SH-SY5Y (cell line): Measurements from ENCODE around the gene DOCK10.

Experiments
- GATA2 ChIP-seq: IDR thresholded peaks from 2 replicates; pipeline ENCODE4 v1.6.1; 2011; ENCODE audit warnings: mild to moderate bottlenecking, low read depth, low read length
- GATA3 ChIP-seq: IDR thresholded peaks from 2 replicates; pipeline ENCODE4 v1.6.1; 2011; ENCODE audit warnings: low read depth, mild to moderate bottlenecking, low read length, moderate library complexity

Gene DOCK10

DNA sequence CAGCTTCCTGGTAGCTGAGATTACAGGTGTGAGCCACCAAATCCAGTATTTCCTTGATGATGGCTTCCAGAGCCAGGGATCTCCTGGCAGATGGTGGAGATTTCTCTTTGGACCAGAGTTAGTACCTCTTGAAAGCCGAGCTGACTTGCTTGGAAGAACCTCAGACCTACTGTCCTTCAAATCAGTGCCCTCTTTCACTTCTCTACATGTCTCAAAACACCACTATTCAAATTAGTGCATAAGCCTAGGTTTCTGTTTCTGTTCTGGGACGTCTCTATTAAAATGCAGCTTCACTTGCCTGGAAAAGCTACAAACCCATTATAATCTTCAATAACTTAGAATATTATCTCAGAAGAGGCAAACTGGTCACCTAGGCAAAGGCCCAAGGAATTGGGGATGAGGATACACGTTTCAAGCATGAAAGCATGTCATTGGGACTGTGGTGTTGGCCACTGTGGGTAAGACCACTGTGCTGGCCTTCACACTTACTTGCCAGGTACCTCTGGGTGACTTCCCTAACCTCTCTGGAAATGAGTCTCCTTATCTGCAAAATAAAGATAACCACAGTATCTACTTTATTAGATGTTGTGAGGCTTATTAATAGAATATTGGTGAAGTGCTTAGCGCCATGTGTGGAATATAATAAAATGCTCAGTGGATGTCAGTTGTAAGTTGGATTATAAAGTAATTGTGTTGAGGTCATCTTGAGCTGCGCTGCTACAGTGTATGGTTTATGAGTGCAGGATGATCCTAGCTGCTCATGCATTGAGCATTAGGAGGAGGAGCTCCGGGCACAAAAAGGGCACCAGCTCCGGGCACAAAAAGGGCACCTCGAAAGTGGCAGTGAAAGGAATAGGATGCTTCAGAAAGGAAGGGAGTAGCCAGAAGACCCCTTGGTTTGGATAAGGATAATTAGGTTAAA, 84.5 kb downstream of the DOCK10 start:
- no peak for TF ChIP-seq GATA2
- no peak for TF ChIP-seq GATA3

DNA sequence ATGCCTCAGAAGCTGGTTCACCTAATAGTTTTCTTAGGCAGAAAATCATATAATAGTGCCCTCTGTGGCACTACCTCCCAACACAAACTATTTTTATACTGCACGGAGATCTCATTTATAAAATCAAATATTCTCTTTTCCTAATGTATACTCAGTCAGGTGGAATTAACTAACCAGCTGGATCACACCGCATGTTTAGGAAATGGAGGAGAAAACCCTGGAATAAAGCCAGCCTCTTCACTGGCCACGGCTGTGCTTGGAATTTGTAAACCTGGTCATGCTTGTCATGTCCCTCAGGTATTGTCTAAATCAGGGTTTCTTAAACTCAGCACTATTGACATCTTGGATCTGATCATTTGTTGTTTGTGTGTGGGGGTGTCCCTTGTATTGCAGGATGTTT, 85.6 kb downstream of the DOCK10 start:
- no peak for TF ChIP-seq GATA3
- no peak for TF ChIP-seq GATA2

DNA sequence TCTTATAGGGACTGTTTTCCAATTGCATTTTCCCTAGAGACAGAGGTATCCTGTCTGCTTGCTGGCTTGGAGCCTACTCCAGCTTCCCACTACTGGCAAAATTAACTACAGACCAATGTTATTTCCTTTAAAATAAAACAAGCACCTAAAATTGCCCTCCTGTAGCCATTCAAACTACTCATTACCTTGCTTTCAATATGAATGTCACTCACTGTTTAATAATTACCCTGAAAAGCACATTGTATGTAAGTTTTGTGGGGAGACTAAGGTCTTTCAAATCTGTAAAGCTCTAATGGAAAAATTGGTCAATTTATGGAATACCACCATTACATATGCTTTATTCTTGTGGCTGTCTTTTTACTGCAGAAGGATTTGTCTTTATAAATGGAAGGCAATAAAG, 87.3 kb downstream of the DOCK10 start:
- TF ChIP-seq GATA3 (no peak), GATA2 (peak; percentile 39; the same call in 1 of the 2 replicates)

DNA sequence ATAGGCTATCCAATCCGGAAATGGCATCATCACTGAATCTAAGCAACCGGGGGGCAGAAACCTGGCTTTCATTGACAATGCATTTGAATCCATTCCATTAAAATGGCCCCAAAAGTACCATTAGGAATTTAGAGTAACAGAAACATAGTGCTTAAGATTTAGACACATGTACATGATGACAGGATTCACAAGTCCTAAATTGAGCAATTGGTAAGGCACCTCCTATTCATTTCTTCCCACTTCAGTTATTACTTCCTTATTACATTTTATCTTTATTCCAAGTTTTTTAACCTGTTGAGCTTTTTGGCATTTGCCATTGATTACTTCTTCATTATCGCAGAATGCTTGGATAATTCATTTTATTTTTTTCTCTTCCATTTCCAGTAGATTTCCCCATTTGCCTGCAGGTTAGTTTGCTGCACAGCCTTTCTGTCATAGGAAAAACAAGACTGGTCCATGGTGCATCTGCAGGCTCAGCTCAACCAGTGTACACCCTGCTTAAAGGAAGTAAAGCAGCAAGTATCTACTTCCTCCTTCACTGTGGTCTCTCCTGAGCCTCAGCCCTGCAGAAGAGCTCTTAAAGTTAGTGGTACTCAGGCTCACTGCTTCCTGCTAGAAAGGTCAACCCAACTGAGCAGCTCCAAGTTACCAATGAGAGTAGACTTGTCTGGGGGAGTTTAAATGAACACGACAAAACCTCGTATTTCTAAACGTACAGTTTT, 89.2 kb downstream of the DOCK10 start:
- TF ChIP-seq GATA2 (no peak), GATA3 (no peak)

DNA sequence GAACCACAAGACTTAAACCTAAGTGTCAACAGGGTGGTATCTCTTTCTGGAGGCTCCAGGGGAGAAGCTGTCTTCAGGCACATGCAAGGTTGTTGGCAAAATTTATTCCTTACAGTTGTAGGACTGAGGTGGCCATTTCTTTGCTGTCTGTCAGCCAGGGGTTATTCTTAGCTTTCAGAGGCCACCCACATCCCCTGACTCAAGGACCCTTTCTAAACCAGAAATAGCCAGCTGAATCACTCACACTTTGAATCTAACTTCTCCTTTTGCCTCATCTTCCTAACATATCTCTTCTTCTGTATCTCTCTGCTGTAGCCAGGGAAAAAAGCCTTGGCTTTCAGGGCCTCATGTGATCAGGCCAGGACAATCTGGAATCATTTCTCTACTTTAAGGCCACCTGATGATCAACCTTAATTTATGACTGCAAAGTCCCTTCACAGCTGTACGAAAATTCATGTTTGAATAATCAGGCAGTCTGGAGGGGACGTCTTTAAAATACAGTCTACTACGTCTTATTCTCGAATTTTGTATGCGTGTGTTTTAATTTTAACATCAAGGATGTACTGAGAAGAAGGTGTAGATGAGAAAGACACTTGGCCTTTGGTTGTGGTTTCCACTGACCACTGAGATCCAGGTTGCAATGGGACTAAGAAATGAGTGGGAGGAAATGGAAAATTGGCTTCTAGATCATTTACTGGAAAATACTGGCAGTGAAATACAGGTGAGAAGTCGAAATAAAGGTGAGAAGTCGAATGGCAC, 90.4 kb downstream of the DOCK10 start:
- TF ChIP-seq GATA2 (no peak), GATA3 (no peak)

DNA sequence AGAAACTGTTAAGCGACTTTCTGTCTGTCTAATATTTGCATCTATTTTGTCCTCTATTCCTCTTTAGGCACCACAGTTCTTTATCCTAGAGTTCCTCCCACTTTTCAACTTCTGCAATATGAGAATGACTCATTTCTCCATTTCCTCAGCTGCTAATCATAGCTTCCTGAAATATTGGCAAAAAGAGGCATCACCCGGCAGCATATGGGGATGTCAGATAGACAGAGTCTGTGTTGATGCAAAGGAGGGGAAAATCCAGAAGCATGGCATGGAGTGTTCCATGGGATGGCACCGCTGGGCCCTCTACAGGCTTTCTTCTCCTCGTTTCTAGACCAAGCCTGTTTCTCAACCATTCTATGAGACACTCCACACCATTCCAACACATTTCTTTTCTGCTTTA, 93.4 kb downstream of the DOCK10 start:
- no peak for TF ChIP-seq GATA3
- no peak for TF ChIP-seq GATA2

DNA sequence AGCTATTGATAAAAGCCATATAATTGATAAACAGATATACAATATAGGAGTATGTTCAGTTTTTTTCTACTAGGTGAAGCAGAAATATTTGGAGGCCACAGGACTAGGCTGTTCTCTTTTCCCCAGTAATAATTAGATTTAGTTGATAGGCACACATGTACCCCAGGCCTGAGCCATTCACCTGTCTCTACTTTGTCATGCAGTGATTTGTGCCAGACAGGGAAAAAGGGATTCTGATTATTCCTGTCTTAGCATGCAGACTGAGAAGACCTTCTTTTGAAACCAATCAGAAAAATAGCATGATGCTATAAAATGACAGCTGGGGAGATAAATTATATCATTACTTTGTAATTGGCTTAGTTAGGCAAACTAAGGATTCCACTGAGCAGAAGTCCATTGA, 94.3 kb downstream of the DOCK10 start:
- TF ChIP-seq GATA3, result no peak

DNA sequence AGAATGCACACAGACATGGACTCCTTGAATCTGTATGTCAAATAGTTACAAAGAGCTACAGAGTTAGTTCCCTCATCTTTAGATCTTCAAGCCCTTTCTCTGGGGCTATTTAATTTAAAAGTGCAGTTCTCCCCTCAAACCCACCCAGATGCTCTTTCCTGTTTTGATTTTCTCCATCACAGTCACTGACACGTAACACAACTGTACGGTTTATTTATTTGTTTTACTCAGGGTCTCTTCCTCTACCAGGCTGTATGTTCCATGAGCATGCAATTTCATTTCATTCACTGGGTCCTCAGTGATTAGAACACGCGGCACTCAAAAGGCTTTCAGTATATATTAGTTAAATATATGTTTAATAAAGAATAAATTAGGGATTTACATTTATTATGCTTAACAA, 94.7 kb downstream of the DOCK10 start:
- TF ChIP-seq GATA3, result no peak
- no peak for TF ChIP-seq GATA2

DNA sequence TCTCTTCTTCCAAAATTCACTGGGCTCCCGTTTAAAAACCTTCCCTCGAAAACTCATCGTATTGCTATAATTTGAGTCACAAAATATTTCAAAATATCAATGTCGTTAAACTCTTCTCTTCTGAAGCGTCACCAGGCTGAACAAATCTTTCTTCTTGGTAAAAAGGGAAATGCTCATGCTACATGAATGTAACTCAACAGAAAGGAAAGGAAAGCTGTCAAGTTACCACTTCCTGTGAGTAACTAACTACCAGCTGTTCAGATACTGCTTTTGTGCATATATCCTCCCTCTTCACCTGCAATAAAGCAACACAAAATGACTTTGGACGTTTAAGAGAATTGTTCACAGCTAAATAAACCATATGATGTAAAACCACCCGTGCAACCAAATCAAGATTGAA, 95.4 kb downstream of the DOCK10 start:
- TF ChIP-seq GATA3 (no peak), GATA2 (no peak)

DNA sequence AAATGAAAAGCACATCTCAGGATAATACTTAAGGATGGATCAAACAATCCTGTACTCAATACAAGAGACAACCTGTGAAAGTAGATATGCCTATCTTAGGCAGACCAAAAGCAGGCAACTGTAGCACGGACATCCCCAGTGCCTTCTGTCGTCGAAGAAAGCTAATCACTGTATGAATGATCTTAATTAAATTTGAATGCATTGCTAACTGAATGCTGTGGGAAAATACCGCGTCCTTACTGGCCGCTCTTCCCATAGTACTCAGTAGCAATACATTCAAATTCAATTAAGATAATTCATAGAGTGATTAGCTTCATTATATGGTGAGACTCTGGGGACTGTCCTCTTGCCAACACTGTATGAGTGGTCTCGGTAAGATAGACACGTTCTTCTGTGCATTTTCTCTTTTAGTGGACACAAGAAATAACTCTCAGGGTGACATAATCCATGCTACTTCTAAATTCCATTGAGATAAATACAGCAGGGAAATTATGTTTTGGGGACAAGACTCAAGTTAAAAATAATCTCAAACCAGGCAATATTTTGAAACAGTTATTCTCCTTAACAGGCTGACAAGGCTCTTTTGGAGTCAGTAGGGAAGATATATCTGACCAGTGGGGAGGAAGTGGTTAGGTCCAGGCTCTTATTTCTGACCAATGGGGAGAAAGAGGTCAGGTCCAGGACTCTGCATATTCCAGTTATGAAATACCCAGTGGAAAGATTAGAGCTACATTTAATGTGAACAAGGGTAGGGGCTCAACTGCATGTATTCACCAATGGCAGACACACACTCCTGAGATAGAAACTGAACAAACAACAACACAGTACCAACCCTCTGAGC, 97.3 kb downstream of the DOCK10 start:
- no peak for TF ChIP-seq GATA2
- no peak for TF ChIP-seq GATA3

DNA sequence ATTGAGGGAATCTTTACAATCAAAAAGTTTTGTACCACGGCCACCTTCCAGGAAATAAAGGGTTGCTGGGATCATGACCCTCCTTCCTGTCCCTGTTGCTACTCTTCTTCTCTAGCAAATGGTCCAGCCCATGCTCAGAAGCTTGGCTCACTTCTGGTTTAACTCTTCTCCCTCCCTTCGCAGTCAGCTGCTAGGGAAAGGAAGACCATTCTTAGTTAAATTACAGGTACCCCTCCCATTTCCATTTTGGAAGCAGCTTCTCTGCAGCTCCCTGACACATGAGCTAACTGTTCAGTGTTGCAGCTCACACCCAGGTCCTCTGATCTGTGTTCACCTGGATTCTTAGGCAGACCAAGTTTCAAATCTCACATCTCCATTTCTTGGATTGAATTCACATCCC, 100.3 kb downstream of the DOCK10 start:
- no peak for TF ChIP-seq GATA2
- no peak for TF ChIP-seq GATA3

DNA sequence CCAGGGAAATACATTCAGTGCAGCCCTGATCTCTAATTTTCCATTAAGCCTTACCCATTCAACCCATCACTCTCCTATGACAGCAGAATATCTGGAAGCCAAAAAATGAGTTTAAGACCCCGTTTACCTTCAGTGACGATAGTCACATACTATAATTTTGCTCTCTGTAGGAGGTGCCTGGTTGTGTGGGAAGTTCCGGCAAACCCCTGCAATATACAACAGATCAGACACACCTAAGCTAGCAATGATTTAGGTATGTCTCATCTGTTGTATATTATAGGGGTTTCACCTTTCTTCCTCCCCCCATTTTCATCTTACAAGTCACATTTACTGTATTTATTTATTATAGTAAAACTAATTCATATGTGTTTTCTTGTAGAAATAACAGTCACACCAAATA, 101.7 kb downstream of the DOCK10 start:
- TF ChIP-seq GATA2, result no peak
- TF ChIP-seq GATA3, result no peak

DNA sequence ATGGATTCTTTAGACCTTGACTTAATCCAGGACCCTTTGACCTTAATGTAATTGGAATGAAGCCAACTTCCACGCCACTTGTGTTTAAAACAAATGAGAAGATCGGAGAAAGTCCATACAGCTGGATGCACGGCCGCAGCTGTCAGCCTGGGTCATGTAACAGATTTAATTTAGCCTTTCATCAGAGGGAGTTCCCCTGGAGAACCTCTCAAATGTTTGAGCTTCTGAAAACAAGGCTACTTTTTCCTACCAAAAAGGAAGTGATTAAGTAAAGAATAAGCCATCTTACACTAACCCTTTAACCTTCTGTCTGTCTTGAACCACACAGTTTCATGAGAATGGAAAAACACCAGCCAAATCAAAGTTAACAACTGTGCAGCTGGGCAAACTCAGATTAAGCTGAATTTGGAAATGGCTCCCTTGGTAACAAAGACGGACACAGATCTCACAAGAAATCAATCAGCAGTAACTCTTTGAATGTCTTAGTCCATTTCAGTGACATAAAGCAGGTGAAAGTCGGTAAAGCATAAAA, 103.6 kb downstream of the DOCK10 start:
- TF ChIP-seq GATA3, result 0 out of 2 replicates have a peak, but pooled peaks have one; percentile 13
- TF ChIP-seq GATA2, result peak; percentile 17; the same call in 1 of the 2 replicates
